ENCODE measurements around the gene PTAR1.

DNA sequence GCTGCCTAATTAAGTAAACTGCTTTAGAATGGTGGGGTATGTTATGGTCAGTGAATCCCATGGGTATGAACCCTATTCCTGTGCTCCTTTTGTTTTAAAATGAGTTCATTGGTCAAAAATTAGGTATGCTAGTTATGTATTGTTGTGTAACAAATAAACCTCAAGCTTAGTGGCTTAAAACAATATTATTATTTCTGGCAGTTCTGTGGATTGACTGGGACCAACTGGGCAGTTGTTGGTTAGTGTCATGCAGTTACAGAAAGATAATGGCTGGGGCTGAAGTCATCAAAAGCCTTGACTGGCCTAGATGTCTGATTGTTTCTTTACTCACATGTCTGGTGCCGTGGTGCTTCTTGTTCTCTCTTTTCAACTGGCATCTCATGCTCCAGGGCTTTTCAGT lies 8.9 kb upstream of the PTAR1 start:
- no peak for TF ChIP-seq EZH2phosphoT487 (IDR thresholded peaks at IDR 0.05; ENCODE audit: borderline replicate concordance, low read depth, low read length)
- TF ChIP-seq, protein P1, sequence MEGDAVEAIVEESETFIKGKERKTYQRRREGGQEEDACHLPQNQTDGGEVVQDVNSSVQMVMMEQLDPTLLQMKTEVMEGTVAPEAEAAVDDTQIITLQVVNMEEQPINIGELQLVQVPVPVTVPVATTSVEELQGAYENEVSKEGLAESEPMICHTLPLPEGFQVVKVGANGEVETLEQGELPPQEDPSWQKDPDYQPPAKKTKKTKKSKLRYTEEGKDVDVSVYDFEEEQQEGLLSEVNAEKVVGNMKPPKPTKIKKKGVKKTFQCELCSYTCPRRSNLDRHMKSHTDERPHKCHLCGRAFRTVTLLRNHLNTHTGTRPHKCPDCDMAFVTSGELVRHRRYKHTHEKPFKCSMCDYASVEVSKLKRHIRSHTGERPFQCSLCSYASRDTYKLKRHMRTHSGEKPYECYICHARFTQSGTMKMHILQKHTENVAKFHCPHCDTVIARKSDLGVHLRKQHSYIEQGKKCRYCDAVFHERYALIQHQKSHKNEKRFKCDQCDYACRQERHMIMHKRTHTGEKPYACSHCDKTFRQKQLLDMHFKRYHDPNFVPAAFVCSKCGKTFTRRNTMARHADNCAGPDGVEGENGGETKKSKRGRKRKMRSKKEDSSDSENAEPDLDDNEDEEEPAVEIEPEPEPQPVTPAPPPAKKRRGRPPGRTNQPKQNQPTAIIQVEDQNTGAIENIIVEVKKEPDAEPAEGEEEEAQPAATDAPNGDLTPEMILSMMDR (conservative IDR thresholded peaks at IDR 0.05; ENCODE audit: low read length) = no peak
